Choroid plexus epithelial cell (primary cell): ENCODE results near the gene RAB30.

Experiments
- DNase-seq: peaks from one replicate; pipeline ENCODE4 v3.0.0-alpha.2; 2010; ENCODE audit warnings: low read depth
- H3K4me3 ChIP-seq: 2 replicates; pipeline ENCODE4 v1.5.1; 2011; ENCODE audit warnings: low read depth, mild to moderate bottlenecking, control low read depth, low read length, moderate library complexity
- CTCF ChIP-seq: conservative IDR thresholded peaks from 2 replicates; pipeline ENCODE4 v1.5.1; 2011; ENCODE audit warnings: low read depth, mild to moderate bottlenecking, control low read depth, inconsistent platforms, low read length, moderate library complexity

Gene RAB30

GRCh38 chr11:82996966-82997606, 74.6 kb downstream of the RAB30 start:
- no peak for DNase-seq
- H3K4me3 ChIP-seq = no peak overlapping the region
- no peak for TF ChIP-seq CTCF

GRCh38 chr11:82995754-82996398, 75.8 kb downstream of the RAB30 start:
- no peak overlapping the region for H3K4me3 ChIP-seq
- no peak for TF ChIP-seq CTCF
- peak; percentile 65 for DNase-seq

GRCh38 chr11:82995235-82995634, 76.5 kb downstream of the RAB30 start:
- no peak for TF ChIP-seq CTCF
- no peak overlapping the region for H3K4me3 ChIP-seq
- no peak for DNase-seq

- DNase-seq = no peak
- H3K4me3 ChIP-seq = no peak overlapping the region
- no peak for TF ChIP-seq CTCF
These were observed 77.0 kb downstream of the RAB30 start for GRCh38 chr11:82994604-82995230.

- no peak for TF ChIP-seq CTCF
- DNase-seq = no peak
- H3K4me3 ChIP-seq = no peak overlapping the region
These were observed 79.5 kb downstream of the RAB30 start for GRCh38 chr11:82992223-82992622.

- no peak for TF ChIP-seq CTCF
- H3K4me3 ChIP-seq = no peak overlapping the region
- no peak for DNase-seq
These were observed 81.9 kb downstream of the RAB30 start for GRCh38 chr11:82989628-82990404.
